Measurements from ENCODE around the gene SETD2. TPM values are rescaled to one million over a fixed set of nuclear protein-coding genes. Genes with fewer than 3 reads are reported as not detected.

SETD2 gene
- total and polyA plus RNA-seq, 9 of the 15 experiments (the other 6 are each of a cell fraction or from before 2014, with no cell fraction given) = 8.2 to 44.0 (median 33.6) TPM

DNA sequence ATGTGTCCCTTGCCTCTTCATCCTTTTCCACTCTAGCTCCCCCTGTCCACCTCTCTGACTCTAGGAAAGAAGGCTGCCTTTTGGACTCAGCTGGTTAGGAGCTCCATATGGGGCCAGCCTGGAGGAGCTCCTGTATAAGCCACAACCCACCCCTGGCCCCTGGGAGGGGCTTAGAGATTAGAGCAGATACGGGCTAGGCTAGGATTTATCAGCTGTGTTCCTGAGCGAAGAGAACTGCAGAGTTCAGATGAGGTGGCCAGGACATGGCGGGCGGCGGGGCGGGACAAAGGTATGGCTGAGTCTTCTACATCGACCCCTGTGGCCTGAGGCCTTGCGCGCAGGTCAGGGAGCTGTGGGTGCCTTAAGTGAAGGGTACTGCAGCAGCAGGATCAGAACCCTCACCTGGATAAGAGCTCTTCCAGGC is 176.6 kb downstream of the SETD2 start (continued):
- TF ChIP-seq, protein P1, sequence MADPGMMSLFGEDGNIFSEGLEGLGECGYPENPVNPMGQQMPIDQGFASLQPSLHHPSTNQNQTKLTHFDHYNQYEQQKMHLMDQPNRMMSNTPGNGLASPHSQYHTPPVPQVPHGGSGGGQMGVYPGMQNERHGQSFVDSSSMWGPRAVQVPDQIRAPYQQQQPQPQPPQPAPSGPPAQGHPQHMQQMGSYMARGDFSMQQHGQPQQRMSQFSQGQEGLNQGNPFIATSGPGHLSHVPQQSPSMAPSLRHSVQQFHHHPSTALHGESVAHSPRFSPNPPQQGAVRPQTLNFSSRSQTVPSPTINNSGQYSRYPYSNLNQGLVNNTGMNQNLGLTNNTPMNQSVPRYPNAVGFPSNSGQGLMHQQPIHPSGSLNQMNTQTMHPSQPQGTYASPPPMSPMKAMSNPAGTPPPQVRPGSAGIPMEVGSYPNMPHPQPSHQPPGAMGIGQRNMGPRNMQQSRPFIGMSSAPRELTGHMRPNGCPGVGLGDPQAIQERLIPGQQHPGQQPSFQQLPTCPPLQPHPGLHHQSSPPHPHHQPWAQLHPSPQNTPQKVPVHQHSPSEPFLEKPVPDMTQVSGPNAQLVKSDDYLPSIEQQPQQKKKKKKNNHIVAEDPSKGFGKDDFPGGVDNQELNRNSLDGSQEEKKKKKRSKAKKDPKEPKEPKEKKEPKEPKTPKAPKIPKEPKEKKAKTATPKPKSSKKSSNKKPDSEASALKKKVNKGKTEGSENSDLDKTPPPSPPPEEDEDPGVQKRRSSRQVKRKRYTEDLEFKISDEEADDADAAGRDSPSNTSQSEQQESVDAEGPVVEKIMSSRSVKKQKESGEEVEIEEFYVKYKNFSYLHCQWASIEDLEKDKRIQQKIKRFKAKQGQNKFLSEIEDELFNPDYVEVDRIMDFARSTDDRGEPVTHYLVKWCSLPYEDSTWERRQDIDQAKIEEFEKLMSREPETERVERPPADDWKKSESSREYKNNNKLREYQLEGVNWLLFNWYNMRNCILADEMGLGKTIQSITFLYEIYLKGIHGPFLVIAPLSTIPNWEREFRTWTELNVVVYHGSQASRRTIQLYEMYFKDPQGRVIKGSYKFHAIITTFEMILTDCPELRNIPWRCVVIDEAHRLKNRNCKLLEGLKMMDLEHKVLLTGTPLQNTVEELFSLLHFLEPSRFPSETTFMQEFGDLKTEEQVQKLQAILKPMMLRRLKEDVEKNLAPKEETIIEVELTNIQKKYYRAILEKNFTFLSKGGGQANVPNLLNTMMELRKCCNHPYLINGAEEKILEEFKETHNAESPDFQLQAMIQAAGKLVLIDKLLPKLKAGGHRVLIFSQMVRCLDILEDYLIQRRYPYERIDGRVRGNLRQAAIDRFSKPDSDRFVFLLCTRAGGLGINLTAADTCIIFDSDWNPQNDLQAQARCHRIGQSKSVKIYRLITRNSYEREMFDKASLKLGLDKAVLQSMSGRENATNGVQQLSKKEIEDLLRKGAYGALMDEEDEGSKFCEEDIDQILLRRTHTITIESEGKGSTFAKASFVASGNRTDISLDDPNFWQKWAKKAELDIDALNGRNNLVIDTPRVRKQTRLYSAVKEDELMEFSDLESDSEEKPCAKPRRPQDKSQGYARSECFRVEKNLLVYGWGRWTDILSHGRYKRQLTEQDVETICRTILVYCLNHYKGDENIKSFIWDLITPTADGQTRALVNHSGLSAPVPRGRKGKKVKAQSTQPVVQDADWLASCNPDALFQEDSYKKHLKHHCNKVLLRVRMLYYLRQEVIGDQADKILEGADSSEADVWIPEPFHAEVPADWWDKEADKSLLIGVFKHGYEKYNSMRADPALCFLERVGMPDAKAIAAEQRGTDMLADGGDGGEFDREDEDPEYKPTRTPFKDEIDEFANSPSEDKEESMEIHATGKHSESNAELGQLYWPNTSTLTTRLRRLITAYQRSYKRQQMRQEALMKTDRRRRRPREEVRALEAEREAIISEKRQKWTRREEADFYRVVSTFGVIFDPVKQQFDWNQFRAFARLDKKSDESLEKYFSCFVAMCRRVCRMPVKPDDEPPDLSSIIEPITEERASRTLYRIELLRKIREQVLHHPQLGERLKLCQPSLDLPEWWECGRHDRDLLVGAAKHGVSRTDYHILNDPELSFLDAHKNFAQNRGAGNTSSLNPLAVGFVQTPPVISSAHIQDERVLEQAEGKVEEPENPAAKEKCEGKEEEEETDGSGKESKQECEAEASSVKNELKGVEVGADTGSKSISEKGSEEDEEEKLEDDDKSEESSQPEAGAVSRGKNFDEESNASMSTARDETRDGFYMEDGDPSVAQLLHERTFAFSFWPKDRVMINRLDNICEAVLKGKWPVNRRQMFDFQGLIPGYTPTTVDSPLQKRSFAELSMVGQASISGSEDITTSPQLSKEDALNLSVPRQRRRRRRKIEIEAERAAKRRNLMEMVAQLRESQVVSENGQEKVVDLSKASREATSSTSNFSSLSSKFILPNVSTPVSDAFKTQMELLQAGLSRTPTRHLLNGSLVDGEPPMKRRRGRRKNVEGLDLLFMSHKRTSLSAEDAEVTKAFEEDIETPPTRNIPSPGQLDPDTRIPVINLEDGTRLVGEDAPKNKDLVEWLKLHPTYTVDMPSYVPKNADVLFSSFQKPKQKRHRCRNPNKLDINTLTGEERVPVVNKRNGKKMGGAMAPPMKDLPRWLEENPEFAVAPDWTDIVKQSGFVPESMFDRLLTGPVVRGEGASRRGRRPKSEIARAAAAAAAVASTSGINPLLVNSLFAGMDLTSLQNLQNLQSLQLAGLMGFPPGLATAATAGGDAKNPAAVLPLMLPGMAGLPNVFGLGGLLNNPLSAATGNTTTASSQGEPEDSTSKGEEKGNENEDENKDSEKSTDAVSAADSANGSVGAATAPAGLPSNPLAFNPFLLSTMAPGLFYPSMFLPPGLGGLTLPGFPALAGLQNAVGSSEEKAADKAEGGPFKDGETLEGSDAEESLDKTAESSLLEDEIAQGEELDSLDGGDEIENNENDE (IDR thresholded peaks at IDR 0.05; ENCODE audit: low read depth, low read length) = no peak
- TF ChIP-seq MAFG (tag; conservative IDR thresholded peaks at IDR 0.05) (no peak), NCOA1 (IDR thresholded peaks at IDR 0.05; ENCODE audit: low read depth) (no peak), CREBBP (IDR thresholded peaks at IDR 0.05; ENCODE audit: low read depth, low read length) (no peak), DACH1 (IDR thresholded peaks at IDR 0.05; ENCODE audit: partially characterized antibody) (peak; percentile 94), USF1 (CRISPR knock-in tag; IDR thresholded peaks at IDR 0.05) (peak; percentile 34; the same call in 1 of the 2 replicates), KDM4B (IDR thresholded peaks at IDR 0.05; ENCODE audit: borderline replicate concordance in 2 of 2, low read depth in 1 of 2) (peak in 1 of 2 experiments; percentile 62; a peak in 1 of 4 replicates), U2AF2 (optimal IDR thresholded peaks at IDR 0.05; ENCODE audit: low read depth, low read length) (no peak), PREB (CRISPR knock-in tag; IDR thresholded peaks at IDR 0.05) (no peak), SP1 (CRISPR knock-in tag; IDR thresholded peaks at IDR 0.05) (no peak), PHF8 (IDR thresholded peaks at IDR 0.05; ENCODE audit: borderline replicate concordance, low read length) (peak; percentile 89; the same call in 1 of the 2 replicates), TCFL5 (CRISPR knock-in tag; conservative IDR thresholded peaks at IDR 0.05) (no peak), CTCF (IDR thresholded peaks at IDR 0.05 in 2 of 3, conservative IDR thresholded peaks at IDR 0.05 in 1 of 3; ENCODE audit: insufficient read depth in 2 of 3, low read depth in 1 of 3, low read length in 3 of 3) (peak; percentile 51 to 58 (median 52))
